Sigmoid colon (tissue), 4 donors: ENCODE measurements around the gene MOB4.

Experiments used
- CTCF ChIP-seq, 4 experiments: fragments of 450-650 bp in 3 of 4; fragments of 200-600 bp in 1 of 4; IDR thresholded peaks; one replicate each; pipeline ENCODE4 v1.5.1; 2016 to 2019; ENCODE audit warnings: antibody characterized with exemption in 4 of 4, mild to moderate bottlenecking in 3 of 4, moderate library complexity in 2 of 4
- EP300 ChIP-seq, 4 donors: sonication (generic); formaldehyde crosslinking; IDR thresholded peaks; one replicate each; pipeline ENCODE4 v1.6.1; 2017; ENCODE audit warnings: antibody characterized with exemption in 4 of 4
- POLR2A ChIP-seq, 2 donors: fragments of 450-650 bp; IDR thresholded peaks; one replicate each; pipeline ENCODE4 v1.6.1; 2016; ENCODE audit warnings: antibody characterized with exemption in 2 of 2, mild to moderate bottlenecking in 2 of 2, moderate library complexity in 2 of 2
- POLR2AphosphoS5 ChIP-seq, 4 donors: sonication (generic); formaldehyde crosslinking; IDR thresholded peaks; one replicate each; pipeline ENCODE4 v1.6.1; 2017; ENCODE audit warnings: antibody characterized with exemption in 4 of 4

- TF ChIP-seq CTCF (IDR thresholded peaks at IDR 0.05) (no peak), POLR2A (IDR thresholded peaks at IDR 0.05) (no peak), EP300 (IDR thresholded peaks at IDR 0.05) (no peak), POLR2AphosphoS5 (IDR thresholded peaks at IDR 0.05) (no peak)
These were observed 44.3 kb downstream of the MOB4 start for GRCh38 chr2:197560146-197560665.
